GM12872 (cell line): ENCODE measurements around the gene SLC9A4.

Experiments
- TF ChIP-seq, protein P1 (sequence below): IDR thresholded peaks from 3 replicates; pipeline ENCODE4 v1.5.1; 2011; ENCODE audit warnings: low read depth, mild to moderate bottlenecking, low read length, moderate library complexity; ENCODE audit not compliant: insufficient read depth

SLC9A4 gene

DNA sequence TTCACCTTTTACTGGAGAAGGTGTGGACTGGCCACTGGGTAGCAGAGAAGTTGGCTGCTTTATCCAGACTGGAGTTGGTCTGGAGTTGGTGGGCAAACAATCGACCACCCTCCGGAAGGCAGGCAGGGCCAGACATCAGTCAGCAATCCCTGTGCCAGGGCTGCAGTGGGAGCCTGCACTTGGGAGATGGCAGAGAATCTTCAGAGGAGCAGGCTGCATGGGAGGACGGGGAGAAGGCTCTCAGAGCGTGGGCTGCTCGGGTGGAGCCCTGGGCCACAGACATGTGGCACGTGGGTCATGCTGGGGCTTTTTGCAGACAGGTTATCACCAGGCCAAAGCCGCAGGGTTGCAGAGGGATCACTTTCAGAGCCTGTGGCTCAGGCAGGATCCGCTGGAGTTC is 29.6 kb downstream of the SLC9A4 start:
- TF ChIP-seq, protein P1, sequence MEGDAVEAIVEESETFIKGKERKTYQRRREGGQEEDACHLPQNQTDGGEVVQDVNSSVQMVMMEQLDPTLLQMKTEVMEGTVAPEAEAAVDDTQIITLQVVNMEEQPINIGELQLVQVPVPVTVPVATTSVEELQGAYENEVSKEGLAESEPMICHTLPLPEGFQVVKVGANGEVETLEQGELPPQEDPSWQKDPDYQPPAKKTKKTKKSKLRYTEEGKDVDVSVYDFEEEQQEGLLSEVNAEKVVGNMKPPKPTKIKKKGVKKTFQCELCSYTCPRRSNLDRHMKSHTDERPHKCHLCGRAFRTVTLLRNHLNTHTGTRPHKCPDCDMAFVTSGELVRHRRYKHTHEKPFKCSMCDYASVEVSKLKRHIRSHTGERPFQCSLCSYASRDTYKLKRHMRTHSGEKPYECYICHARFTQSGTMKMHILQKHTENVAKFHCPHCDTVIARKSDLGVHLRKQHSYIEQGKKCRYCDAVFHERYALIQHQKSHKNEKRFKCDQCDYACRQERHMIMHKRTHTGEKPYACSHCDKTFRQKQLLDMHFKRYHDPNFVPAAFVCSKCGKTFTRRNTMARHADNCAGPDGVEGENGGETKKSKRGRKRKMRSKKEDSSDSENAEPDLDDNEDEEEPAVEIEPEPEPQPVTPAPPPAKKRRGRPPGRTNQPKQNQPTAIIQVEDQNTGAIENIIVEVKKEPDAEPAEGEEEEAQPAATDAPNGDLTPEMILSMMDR = no peak

DNA sequence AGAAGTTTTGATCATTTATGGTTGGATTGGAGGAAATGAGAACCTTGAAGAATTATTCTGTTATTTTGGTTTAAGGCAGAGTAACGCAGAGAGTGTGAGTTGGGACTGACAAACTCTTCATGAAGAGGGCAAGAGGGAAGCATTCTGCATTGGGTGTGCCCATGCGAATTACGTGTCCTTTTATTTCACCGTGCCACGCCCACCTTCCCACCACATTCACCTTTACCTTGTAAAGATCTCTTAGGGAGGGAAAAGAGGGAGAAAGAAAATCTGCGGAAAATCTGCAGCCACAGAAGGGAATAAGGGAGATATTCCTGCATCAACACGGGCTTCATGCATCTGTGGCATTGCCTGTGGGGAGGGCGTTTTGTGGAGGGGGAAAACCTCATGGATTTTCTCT is 31.8 kb downstream of the SLC9A4 start:
- TF ChIP-seq, protein P1 = no peak

DNA sequence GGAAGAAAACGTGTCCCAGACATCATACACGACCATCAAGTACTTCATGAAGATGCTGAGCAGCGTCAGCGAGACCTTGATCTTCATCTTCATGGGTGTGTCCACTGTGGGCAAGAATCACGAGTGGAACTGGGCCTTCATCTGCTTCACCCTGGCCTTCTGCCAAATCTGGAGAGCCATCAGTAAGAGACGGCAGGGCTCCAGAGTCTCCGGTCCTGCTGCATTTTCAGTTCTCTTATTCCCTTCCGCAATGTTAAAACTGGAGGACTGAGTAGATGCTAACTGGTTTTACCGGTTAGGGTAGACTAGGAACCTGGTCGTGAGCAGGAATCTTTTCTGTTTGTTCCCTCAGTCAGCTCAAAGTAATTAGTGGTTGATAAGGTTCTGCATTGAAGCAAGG is 32.3 kb downstream of the SLC9A4 start:
- TF ChIP-seq, protein P1 = no peak

DNA sequence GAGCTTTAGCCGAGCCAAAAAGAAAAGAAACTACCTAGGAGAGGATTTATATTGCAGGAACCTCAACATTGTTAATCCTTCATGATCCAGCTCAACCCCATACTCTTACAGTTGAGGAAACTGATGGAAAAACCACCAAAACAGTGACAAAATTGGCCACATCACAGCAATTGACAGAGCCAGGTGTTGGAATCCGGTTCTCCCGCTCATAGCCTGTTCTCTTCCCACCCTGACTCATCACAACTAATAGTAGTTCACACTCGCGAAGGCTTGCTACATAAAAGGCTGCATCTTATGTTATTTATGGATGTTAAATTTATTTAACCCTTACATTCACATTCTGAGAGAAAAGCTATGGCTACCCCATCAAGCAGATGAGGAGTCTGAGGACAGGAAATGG is 33.7 kb downstream of the SLC9A4 start:
- TF ChIP-seq, protein P1 = no peak

DNA sequence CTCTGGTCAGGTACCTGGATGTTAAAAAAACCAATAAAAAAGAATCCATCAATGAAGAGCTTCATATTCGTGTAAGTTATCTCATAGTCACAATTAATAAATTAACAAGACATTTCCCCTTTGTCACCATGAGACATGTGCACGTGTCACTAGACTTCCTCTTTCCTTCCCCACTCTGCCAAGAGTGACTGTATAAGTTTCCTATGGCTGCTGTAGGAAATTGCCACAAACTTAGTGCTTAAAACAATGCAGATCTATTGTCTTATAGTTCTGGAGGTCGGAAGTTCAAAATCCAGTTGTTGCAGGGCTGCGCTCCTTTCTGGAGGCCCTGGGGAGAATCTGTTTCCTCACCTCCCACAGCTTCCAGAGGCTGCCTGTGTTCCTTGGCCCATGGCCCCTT is 35.8 kb downstream of the SLC9A4 start:
- TF ChIP-seq, protein P1 = no peak

DNA sequence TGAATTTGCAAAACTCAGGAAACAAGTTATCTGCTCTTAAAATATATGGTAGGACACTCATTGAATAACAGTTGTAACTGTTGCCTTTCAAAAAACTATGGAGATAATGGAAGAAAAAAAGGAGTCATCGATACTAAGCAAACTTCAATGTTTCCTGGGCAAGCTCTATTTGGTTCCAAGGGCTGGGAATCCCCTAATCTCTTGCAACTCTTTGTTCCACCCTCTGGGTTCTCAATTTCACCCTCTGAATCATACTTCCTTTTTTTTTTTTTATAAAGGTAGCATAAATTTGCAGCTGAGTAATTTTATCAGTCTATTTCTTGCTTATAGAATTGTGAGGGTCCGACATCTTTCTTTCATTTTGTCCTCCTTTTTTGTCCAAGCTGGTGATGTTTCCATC is 36.7 kb downstream of the SLC9A4 start:
- TF ChIP-seq, protein P1 = no peak

DNA sequence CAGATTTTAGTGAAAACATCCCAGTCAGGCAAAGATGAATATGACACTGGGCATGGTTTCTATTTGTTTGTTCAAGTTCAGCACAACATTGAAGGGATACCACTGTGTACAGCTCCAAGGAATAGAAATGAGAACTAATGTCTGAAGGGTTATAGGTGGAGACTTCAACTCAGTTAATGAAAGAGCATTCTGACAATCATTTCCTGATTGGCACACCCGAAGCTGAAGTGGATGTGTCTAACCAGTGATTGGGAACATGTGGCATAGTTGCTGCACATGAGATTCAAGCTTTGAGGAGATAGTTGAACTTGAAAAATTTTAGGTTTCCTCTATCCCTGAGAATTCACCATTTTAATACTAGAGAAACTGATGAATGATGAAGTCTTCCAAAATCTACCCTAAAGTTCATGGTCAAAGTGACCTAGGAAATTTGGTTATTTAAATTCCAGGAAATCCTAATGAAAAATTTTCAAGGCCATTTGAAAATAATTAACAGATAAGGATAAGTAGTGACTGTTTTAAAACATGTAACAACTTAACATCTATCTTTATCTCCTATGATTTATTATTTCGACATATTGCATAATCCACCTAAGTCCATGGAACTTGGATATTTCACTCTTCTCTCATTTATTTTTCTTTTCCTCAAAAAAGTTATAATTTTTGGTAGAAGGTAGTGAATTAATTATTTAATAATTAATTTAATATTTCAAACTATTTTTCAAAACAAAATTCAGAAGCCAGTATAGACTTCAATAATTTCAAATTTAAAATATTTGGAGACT is 38.0 kb downstream of the SLC9A4 start:
- TF ChIP-seq, protein P1 = no peak

DNA sequence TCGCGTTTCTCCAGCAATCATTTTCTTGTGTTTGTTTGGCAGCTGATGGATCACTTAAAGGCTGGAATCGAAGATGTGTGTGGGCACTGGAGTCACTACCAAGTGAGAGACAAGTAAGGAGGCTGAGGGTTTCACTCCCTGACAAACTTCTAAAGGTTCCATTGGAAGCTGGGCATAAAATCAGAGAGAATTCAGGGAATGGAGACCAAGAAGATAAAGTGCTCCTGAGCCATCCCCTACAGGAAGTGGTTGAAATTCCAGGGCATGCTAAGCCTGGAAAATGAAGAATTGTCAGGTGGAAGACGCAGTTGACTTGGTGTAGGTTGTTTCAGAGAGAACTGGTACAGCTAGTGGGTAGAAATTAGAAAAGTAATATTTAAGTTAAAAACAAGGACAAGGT is 39.1 kb downstream of the SLC9A4 start:
- TF ChIP-seq, protein P1 = no peak
